T-helper 1 cell treated with Interleukin-12 subunit alpha and Interleukin-12 subunit beta and Interleukin-4 antibody, amounts not matched to agents 30 ng/mL and 1 ng/mL, for 36 hours (primary cell): ENCODE measurements around the gene RPL3. TPM values are rescaled to one million over a fixed set of nuclear protein-coding genes. Genes with fewer than 3 reads are reported as not detected.
"Not testable (repeated sequence)": the region's sequence is repeated elsewhere in the genome, so short reads cannot be mapped to it uniquely, and the experiment has no call there.

Experiments used
- intact Hi-C: fragments of 100-400 bp; cut with micrococcal nuclease; formaldehyde crosslinking; loops from one replicate; pipeline ENCODE4 v1.15.1; 2024
- total RNA-seq: library from RNA; stranded (reverse); gene quantifications from 2 replicates; pipeline ENCODE4 v1.2.3, GENCODE V29; 2022

Gene RPL3
- total RNA-seq, result 1,370 and 1,385 TPM in 2 replicates

- intact Hi-C loops, result loop anchor here (1.0 to 5.0 kb wide), 14 partner anchors 65 to 1631 kb away; partner anchors contain the start of genes ATF4, CBX6, CBX7 and GTPBP1
Observed at GRCh38 chr22:39319284-39320022, at the start of gene RPL3. Gene RPL3 (minus strand): TSS chr22:39319623. CDS start chr22:39319597, 26 bp downstream.

DNA sequence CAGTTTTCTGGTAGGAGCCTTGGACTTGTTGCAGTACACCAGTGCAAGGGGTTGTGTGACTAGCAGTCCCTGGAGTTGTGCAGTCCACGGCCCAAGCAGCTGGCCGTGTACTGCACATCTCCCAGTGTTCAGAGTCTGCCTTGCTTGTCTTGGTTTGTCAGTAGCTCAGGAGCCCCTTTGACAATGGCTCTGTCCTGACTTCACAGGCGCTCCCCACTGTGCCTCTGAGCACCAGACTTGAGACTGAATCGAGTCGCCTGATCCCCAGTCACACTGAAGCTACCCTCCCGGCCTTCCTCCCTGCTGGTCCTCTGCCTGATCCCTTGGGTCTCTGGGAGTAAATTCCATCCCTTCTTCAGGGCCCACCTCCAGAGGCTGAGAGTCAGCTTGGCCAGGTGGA is 49.8 kb upstream of the RPL3 start:
- intact Hi-C loops, result no loop called here

DNA sequence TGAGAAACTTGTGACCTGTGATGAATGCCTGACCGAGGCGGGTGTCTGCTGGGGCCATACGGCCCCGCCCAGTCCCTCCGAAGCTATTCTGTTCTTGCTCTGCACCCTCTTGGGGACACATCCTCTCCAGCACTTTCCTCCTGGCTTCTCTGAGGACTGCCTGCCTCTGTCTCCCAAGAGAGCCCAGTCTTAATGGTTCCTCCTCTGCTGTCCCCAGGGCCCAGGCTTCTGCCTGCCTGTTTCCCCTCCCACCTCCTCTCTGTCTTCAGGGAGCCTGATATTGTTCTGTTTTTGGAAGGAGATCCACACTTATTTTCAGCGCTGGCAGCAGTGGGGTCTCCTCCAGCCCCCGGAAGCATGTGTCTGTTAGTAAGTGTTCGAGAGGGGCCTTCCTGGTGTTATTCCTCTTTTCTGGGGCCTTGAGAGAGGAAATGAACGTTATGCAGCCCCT is 49.1 kb upstream of the RPL3 start:
- intact Hi-C loops, result no loop called here

GRCh38 chr22:39367035-39367434 is 47.6 kb upstream of the RPL3 start:
- intact Hi-C loops, result no loop called here

DNA sequence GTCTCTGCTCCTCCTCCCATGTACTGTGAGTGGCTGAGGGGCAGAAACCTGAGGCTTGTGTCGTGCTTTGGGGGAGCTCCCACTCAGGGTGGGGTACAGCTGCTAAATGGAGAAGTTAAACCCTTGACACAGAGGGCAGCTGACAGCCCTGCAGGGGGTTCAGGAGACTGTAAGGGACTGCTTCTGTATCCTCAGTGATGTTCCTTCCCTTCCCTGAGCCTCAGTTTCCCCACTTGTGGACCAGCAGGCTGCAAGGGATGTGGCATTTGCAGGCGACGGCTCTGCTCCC is 46.0 kb upstream of the RPL3 start:
- intact Hi-C loops, result no loop called here

GRCh38 chr22:39364714-39365491 is 45.5 kb upstream of the RPL3 start:
- intact Hi-C loops, result no loop called here

DNA sequence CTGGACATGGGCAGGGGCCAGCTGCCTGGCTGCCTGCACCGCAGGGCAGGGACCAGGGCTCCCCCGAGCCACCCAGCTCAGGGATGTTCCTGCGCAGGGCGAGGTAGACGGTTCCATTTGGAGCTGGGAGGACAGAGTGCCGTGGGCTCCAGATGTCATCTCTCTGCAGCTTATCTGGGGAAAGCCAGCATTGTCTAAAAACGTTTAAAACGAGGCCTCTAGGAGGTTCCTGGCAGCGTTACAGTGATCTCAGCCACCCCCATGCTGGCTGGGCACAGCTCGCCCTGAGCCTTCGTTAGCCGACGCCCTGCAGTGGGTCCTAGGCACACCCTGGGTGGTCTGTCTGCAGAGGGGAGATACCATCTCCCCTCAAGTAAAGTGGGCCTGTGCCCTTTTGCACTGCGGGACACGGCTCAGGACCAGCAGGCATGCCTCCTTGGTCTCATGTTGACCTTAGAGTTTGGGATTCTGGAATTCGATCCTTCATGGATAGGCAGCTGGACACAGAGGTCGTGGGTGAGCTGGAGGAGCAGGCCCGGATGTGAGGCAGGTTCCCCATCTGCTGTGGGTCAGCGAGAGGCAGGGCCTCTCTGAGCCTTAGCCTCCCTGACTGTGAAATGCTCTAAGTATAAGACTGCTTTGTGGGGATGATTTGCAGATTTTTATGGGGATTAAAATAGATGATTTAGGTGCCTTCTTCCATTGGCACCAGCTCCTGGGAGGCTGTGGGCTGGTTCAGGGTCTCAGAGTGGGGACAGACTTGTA is 44.5 kb upstream of the RPL3 start:
- intact Hi-C loops, result no loop called here

DNA sequence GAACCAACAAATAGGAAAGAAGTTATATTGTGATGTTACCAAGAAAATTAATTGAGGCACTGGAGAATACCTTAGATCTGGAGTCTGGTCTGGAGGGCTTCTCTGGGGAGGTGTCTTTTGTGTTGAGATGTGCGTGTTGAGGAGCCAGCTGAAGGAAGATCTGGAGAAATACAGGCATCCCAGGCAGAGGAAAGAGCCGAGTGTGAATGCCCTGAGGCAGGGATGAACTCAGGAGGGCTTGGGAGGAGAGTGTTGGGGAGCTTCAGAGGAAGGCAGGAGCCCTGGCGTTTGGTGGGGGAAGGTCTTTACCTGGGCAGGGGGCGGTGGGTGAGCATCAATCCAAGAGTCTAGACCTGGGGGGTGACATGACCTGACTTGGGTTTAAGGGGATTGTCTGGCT is 43.5 kb upstream of the RPL3 start:
- intact Hi-C loops, result no loop called here

- intact Hi-C loops, result no loop called here
Observed at GRCh38 chr22:39362271-39362670, 42.8 kb upstream of the RPL3 start.

GRCh38 chr22:39361496-39361895 is 42.1 kb upstream of the RPL3 start:
- intact Hi-C loops, result no loop called here

- intact Hi-C loops, result no loop called here
Observed at GRCh38 chr22:39360674-39361413, 41.4 kb upstream of the RPL3 start.

- intact Hi-C loops, result no loop called here
Observed at GRCh38 chr22:39360242-39360641, 40.8 kb upstream of the RPL3 start.

- intact Hi-C loops, result no loop called here
Observed at GRCh38 chr22:39359659-39360195, 40.3 kb upstream of the RPL3 start.

GRCh38 chr22:39358197-39358596 is 38.8 kb upstream of the RPL3 start:
- intact Hi-C loops, result not testable (repeated sequence)

GRCh38 chr22:39357110-39358108 is 38.0 kb upstream of the RPL3 start:
- intact Hi-C loops, result not testable (repeated sequence)

DNA sequence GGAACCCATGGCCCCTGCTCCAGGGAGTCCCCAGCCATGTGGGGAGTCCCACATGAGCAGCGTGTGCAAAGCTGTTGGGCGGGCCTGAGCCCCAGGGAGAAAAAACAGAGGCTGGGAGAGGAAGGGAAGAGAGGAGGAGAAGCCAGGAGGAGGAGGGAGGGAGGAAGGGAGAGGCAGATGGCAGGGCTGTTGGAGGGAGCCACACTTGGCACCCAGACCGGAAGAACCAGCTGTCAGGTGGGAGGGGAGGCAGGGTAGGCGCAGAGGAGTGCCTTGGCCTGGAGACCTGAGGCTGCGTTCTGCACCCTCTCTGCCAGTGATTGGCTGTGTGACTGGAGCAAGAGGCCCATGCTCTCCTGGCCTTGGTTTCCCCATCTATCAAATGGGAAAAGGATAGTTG is 37.0 kb upstream of the RPL3 start:
- intact Hi-C loops, result no loop called here

GRCh38 chr22:39355805-39356204 is 36.4 kb upstream of the RPL3 start:
- intact Hi-C loops, result not testable (repeated sequence)

GRCh38 chr22:39355080-39355479 is 35.7 kb upstream of the RPL3 start:
- intact Hi-C loops, result no loop called here

GRCh38 chr22:39353346-39353745 is 33.9 kb upstream of the RPL3 start:
- intact Hi-C loops, result no loop called here
